CD4-positive, alpha-beta T cell treated with Interleukin-6 at 100 ng/mL for 8 hours (primary cell): Measurements from ENCODE around the gene PCDH10.

Source experiments
- DNase-seq: peaks from one replicate; pipeline ENCODE4 v3.0.0-alpha.2; 2020; ENCODE audit warnings: mixed read lengths, low spot score

The PCDH10 gene

DNA sequence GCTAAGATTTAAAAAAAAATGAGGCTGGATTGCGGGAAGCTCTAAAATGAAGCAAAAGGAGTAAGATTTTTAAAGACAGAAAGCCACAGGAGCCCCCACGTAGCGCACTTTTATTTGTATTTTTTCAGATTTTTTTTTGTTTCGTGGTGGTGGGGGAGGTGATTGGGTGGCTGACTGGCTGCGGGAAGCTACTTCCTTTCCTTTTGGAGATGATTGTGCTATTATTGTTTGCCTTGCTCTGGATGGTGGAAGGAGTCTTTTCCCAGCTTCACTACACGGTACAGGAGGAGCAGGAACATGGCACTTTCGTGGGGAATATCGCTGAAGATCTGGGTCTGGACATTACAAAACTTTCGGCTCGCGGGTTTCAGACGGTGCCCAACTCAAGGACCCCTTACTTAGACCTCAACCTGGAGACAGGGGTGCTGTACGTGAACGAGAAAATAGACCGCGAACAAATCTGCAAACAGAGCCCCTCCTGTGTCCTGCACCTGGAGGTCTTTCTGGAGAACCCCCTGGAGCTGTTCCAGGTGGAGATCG, 908 bp downstream of the PCDH10 start:
- no peak for DNase-seq

DNA sequence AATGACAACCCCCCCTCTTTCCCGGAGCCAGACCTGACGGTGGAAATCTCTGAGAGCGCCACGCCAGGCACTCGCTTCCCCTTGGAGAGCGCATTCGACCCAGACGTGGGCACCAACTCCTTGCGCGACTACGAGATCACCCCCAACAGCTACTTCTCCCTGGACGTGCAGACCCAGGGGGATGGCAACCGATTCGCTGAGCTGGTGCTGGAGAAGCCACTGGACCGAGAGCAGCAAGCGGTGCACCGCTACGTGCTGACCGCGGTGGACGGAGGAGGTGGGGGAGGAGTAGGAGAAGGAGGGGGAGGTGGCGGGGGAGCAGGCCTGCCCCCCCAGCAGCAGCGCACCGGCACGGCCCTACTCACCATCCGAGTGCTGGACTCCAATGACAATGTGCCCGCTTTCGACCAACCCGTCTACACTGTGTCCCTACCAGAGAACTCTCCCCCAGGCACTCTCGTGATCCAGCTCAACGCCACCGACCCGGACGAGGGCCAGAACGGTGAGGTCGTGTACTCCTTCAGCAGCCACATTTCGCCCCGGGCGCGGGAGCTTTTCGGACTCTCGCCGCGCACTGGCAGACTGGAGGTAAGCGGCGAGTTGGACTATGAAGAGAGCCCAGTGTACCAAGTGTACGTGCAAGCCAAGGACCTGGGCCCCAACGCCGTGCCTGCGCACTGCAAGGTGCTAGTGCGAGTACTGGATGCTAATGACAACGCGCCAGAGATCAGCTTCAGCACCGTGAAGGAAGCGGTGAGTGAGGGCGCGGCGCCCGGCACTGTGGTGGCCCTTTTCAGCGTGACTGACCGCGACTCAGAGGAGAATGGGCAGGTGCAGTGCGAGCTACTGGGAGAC, 1.6 kb downstream of the PCDH10 start:
- DNase-seq: no peak

DNA sequence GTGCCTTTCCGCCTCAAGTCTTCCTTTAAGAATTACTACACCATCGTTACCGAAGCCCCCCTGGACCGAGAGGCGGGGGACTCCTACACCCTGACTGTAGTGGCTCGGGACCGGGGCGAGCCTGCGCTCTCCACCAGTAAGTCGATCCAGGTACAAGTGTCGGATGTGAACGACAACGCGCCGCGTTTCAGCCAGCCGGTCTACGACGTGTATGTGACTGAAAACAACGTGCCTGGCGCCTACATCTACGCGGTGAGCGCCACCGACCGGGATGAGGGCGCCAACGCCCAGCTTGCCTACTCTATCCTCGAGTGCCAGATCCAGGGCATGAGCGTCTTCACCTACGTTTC, 2.2 kb downstream of the PCDH10 start:
- no peak for DNase-seq

DNA sequence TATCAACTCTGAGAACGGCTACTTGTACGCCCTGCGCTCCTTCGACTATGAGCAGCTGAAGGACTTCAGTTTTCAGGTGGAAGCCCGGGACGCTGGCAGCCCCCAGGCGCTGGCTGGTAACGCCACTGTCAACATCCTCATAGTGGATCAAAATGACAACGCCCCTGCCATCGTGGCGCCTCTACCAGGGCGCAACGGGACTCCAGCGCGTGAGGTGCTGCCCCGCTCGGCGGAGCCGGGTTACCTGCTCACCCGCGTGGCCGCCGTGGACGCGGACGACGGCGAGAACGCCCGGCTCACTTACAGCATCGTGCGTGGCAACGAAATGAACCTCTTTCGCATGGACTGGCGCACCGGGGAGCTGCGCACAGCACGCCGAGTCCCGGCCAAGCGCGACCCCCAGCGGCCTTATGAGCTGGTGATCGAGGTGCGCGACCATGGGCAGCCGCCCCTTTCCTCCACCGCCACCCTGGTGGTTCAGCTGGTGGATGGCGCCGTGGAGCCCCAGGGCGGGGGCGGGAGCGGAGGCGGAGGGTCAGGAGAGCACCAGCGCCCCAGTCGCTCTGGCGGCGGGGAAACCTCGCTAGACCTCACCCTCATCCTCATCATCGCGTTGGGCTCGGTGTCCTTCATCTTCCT, 2.7 kb downstream of the PCDH10 start:
- no peak for DNase-seq

DNA sequence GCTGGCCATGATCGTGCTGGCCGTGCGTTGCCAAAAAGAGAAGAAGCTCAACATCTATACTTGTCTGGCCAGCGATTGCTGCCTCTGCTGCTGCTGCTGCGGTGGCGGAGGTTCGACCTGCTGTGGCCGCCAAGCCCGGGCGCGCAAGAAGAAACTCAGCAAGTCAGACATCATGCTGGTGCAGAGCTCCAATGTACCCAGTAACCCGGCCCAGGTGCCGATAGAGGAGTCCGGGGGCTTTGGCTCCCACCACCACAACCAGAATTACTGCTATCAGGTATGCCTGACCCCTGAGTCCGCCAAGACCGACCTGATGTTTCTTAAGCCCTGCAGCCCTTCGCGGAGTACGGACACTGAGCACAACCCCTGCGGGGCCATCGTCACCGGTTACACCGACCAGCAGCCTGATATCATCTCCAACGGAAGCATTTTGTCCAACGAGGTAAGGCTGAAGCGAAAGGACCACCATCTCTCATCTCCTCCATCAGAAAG, 3.3 kb downstream of the PCDH10 start:
- no peak for DNase-seq

DNA sequence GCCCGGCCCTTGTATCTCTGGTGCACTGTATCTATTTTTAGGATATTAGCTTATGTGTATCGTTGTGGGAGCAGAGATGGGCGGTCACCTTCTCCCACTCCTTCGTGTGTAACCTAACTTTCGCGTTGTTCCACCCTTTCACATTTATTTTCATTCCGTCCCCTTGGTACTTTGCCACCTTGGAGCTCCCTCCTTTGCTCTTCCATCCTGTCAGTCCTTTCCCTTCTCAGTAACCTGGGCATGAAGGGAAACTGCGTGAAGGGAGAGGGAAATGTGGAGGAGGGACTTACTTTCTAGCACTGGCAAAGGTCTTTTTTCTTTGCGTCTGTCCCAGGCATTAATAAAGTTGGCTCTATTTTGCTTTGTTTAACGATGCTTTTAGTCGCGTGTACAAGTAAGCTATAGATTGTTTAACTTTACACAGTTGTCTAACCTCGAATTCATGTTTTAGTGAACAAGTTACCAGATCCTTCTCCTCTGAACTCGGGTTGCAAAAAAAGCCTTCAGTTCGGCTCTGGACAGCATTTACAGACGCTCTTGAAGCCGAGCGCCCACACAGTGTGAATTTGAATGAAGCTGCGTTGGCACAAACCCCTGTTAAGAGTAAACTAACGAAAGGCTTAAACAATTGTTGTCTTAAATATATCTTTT, 3.9 kb downstream of the PCDH10 start:
- DNase-seq: no peak

DNA sequence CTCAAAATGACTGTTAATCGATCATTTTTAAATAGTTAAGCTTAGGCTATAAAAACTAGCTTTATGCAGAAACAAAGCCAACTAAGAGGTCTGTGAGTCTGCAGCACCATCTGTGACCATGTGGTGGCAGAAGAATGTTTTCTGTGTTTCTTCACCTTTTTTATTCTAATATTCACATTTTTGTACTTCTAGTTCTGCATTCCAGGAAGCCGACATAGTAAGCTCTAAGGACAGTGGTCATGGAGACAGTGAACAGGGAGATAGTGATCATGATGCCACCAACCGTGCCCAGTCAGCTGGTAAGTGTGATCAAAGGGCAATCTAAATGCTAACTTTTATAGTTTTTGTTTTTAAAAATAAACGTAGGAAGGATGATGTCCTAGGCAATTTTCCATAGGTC, 5.6 kb downstream of the PCDH10 start:
- no peak for DNase-seq

DNA sequence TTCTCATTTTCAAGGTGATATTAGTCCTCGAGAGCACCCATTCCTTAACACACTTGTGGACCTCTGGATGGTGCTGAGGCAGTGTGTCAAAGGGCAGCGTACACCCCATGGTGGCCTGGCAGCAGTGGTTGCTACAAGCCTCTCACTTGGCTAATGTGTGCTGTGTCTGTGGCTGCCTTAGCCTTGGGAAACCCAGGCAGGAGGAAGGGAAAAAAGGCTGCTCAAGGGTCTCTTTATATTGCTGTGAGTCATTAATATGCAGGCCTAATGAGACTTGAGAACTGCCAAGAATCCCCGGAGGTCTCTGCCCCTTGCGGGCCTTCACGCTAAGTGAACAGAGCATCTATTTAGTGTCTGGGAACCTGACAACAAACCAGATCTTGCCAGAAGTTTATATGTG, 7.0 kb downstream of the PCDH10 start:
- no peak for DNase-seq

DNA sequence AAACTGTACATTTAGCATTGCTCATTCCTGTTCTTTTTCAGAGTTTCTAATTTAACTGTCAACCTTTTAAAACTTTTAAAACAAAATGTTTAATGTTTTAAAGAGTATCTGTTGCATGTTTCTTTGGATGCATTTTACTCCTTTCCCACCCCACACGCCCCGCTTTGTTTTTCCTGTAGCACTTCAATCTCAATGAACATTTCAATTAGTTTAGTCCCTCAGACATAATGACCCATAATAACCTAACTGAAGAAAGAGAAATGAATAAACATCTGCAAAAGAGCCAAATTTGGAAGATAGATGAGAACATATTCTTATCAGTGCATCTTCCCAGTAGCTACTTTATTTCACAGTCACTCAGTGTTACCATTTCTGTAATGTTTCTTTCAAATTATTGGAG, 7.5 kb downstream of the PCDH10 start:
- no peak for DNase-seq

DNA sequence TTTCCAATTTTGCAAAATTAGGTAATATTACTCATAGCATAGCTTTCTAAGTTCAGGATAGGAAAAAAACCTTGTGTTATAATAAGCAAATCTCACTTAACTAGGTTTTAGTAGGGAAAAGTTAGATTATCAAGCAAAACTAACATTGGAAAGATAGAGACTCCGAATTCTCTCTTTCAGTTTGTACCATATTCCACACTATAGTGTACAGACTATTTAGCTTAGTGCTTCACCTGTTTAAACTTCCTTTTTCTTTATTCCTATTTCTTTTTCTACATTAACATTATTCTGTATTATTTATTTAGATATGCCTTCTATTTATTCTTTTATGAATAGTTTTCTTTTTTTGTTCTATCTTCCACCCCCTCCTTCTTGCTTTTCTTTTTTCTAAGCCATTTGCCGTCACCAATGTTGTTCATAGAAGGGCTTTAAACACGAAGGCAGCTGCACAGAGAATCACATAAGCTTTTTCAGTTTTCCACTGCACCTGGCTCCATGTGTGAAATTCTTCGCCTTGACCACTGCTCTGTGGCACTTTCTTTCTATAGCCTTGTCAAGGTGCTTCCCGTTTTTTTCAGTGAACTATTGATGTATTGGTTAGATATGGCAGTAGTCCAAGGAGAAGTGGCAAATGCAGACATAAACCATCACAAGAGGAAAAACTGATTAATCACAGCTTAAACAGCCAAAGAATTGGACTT, 8.5 kb downstream of the PCDH10 start:
- no peak for DNase-seq

DNA sequence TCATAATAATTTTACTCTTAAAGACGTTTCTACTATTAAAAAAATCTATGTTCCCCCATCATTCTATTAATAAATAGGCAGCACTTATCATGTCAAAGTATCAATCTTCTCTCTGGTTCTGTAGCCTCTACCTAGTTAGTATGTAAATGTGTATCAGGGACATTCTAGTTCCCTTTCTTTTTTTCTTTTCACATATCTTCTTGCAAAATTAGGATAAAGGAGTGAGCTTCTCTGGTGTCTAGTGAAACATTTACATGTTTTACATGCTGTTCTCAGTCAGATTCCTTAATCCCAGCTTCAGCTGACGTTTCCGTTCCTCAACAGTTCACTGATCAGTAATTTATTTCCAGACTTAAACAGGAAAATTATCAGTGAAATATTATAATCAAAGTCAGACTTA, 11.8 kb downstream of the PCDH10 start:
- DNase-seq: no peak

DNA sequence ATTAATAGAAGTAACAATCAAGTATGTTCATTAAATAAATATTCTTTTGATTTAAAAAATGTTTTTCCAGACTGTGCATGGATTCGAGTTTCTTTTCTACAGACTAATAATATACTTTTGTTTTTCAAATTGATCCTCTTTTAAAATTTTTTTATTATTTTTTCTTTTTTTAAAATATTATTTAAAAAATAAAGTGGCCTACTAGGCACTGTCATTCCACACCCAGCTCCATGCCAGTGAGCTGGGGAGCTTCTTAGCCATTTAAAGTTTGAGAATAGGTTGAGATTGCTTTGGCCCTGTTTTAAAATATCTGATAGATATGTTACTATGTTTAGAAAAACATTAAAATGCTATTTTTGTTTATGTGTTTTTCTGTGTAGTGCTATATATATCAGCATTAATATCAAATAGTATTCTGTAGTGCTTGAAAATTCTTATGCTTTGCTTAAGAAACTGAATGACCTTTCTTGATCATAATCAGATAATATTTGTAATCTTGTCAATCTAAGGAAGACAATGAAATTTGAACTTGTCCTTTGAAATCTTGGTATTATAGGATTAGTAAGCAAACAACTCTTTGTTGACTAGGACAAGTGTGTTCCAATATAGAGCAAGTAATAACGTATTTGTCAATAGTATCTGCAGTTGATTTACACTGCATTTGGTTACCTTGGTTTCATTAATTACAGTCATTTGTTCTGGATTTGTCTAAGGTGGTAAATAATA, 12.6 kb downstream of the PCDH10 start:
- DNase-seq: no peak

DNA sequence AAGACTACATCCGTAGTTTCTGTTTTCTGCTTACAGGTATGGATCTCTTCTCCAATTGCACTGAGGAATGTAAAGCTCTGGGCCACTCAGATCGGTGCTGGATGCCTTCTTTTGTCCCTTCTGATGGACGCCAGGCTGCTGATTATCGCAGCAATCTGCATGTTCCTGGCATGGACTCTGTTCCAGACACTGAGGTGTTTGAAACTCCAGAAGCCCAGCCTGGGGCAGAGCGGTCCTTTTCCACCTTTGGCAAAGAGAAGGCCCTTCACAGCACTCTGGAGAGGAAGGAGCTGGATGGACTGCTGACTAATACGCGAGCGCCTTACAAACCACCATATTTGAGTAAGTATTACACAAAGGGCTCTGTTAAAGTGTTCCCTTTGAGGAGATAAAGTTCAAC, 13.8 kb downstream of the PCDH10 start:
- no peak for DNase-seq

DNA sequence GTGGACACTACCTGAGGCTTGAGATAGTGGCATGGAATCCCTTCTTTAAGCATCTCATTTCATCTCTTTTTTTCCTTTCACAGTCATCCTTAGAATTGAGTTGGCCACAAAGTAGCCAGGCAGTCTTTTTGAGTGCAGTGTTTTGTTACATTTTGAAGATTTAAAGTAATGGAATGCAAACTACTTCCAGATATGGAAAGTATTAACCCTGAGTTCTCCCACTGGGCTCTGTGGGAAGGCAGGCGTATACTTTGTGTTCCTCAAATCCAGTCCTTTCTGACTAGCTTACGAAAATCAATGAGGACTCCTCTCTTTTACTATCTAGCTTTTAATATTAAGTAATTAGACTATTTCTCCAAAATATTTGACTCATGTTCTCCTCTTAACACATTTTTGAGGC, 29.9 kb downstream of the PCDH10 start:
- no peak for DNase-seq

DNA sequence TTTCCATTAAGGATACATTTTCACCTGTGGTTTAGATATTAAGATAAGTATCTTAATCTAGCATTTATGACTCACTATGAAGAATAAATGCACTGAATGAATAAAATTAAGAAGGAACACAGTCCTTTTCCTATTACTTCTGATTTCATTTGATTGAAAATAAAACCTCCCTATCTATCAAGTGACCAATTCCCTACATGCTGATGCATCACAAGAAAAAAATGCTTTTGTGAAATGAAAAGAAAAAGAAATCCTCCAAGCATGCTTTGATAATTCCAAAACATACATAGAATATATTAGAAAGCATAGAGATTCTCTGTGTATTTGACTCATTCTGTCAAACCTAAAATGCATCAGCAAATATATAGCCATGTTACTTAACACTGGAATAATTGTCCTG, 37.1 kb downstream of the PCDH10 start:
- DNase-seq: no peak

DNA sequence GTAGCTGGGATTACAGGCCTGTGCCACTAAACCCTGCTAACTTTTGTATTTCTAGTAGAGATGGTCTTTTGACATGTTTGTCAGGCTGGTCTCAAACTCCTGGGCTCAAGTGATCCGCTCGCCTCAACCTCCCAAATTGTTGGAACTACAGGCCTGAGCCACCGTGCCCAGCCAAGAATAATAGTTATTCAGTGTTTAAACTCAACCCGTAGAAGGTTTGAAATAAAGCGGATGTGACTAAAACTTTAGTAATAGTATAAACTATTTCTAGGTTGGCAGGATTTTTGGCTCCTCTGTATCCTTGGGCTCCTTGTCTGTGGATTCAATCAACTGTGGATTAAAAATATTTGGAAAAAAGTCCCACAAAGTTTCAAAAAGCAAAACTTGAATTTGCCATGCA, 37.8 kb downstream of the PCDH10 start:
- no peak for DNase-seq

DNA sequence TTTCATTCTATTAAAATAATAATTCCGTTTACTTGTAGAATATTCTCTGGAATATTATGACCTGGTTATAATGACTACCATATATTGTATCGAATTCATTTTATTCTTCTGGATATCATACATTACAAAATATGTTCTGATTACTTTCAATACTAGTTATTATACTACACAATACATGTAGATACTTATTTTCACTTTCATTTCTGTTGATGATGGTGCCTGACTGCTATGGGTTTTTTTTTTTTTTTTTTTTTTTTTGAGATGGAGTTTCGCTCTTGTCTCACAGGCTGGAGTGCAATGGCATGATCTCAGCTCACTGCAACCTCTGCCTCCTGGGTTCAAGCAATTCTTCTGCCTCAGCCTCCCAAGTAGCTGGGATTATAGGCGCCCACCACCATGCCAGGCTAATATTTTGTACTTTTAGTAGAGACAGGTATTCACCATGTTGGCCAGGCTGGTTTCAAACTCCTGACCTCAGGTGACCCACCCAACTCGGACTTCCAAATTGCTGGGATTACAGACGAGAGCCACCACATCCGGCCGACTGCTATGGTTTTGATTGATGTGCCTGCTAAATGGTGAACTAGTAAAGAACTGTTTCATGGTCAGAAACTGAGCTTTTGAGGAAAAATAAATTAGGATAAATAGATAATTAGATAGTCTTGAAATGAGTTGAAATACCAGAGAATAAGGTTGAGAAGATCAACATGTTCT, 39.5 kb downstream of the PCDH10 start:
- no peak for DNase-seq

DNA sequence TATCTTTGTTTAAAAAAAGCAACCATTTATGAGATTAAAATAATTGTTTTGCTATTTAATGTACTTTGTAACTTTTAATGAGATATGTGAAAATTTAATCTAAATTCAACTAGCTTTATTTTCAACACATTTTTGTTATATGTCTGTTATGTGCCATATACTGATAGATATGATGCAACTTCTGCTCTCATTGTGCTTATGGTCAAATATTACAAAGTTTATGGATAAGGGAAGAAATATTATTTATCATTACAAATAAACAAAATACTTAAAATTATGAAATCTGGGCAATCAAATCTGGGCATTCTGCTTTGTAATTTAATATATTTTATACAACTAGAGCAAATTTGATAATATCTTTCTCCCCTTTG, 40.0 kb downstream of the PCDH10 start:
- no peak for DNase-seq

DNA sequence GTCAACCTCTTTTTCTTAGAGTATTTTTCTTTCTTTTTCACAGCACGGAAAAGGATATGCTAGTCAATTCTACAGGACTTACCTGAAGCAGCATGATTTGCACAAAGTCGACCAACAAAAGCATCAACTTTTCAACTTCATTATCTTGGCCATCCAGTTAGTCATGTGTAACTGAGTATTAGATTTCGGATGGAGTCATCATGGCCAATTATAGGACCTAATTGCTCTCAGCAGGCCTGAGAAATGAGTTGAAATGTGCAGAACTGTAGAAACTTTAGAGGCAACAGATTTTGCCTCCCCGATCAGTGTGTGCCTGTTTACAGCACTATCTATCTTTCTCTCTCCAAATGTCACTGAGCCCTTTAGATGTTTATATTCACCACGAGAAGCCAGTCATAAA, 41.0 kb downstream of the PCDH10 start:
- no peak for DNase-seq

DNA sequence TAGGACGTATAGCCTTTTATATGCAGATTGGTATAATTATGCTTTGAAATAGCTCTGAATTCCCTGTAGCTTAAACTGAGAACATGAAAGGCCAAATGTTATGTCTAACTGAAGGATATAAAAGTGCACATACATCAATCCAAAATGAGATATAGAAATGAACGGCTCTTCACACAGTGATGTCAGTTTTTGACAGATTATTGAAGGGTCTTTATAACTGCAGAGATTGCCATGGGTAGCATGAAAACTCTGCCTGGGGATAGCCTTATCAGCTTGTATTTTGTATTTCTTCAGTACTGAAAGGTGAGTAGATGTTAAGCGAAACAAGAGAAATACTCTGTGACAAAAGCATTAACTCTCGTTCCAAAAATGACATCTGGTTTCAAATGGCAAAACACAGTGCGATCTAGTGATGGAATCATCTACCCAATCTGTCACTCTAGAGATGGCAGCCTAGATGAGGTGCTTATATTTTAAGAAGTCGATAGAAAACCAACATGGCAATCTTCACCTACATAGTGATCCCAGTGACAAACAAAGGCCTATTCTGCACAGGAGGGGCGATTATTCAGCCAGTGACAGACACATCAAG, 59.7 kb downstream of the PCDH10 start:
- DNase-seq: no peak

DNA sequence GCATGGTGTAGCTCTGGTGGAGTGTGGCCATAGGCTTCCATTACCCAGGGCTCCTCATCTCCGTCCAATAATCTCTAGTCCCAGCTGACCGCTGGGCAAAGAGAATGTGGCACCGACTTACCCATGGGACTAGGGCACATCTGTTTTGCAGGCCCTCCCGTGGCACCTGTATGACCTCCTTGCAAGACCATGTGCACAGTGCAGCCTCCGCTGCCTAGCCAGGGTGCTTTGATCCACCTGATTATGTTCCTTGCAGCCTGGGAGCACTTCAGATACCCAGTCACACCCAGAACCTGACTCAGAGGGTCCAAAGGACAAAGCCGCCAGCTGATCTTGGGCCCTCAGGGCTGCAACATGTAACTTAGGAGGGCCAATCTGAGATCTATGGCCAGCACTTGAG, 84.8 kb downstream of the PCDH10 start:
- DNase-seq: no peak
